Measurements from ENCODE around the gene RGPD8. TPM values are rescaled to one million over a fixed set of nuclear protein-coding genes. Genes with fewer than 3 reads are reported as not detected.

RGPD8 gene
- total and polyA plus RNA-seq, 10 of the 15 experiments (the other 5 are each of a cell fraction or from before 2014, with no cell fraction given), result 0.24 to 9.6 (median 4.2) TPM

DNA sequence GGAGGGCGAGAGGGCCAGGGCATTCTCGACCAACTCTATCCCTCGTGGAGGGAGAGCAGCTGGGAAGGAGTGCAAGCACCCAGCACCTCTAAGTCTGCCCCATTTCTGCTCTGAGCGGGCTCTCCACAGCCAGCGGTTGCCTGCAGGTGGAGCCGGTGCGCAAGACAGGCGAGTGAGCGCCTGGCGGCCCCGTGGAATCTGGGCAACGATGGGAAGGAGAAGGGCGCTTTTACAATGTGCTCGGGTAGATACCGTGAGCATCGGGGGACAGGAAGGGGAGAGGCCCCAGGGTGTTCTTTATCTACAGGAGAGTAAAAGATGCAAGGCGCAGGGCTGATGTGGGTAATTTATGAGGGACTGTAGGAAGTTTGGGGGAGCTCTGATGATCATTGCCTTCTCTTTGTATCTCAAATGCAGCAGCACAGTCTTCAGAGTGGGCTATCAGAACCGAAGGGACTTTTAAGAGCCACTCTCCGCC, 47.6 kb upstream of the RGPD8 start:
- peak; percentile 90 for ATAC-seq
- Histone ChIP-seq H3K4me3 (peak overlapping the region; percentile 87), H3K27ac (ENCODE audit: control insufficient read depth, insufficient read depth) (peak overlapping the region; percentile 66), H3K4me2 (ENCODE audit: control insufficient read depth, insufficient read depth) (peak overlapping the region; percentile 87), H3K27me3 (replicated peaks in 1 of 2; ENCODE audit: control insufficient read depth in 2 of 2, insufficient read depth in 2 of 2, low read length in 1 of 2) (no peaks in the 10 kb centered on the region), H3K4me1 (ENCODE audit: control insufficient read depth, insufficient read depth, low read length) (peaks cover 14% of the 10 kb centered on the region), H4K20me1 (ENCODE audit: control insufficient read depth, insufficient read depth) (no peaks in the 10 kb centered on the region), H3K9me3 (replicated peaks; ENCODE audit: control insufficient read depth, insufficient read depth, low read length) (no peaks in the 10 kb centered on the region), H3K79me2 (ENCODE audit: control insufficient read depth, insufficient read depth, low read length) (peaks cover 14% of the 10 kb centered on the region), H3K36me3 (ENCODE audit: control insufficient read depth in 2 of 2, insufficient read depth in 2 of 2, low read length in 1 of 2) (no peaks in the 10 kb centered on the region; a peak in 1 of 4 replicates), H3K9ac (ENCODE audit: control insufficient read depth, insufficient read depth, low read length) (peak overlapping the region; percentile 72), H2AFZ (ENCODE audit: control insufficient read depth, low read depth, low read length) (peak overlapping the region; percentile 66)
- ChIA-PET CTCF (interaction anchor here (0.6 to 3.9 kb wide), 23 partner anchors 8 to 360 kb away, joined by 3 to 38 read pairs (median 5); partner anchors contain the start of genes CHCHD5 and ZC3H8), RAD21 (ENCODE audit: unreplicated experiment) (interaction anchor here (0.7 to 2.1 kb wide), 10 partner anchors 9 to 245 kb away, joined by 3 to 11 read pairs (median 4); partner anchors contain the start of gene CHCHD5), POLR2A (interaction anchor here (0.5 to 1.4 kb wide), 3 partner anchors 12 to 212 kb away, joined by 3 to 12 read pairs (median 4); partner anchors contain the start of gene CHCHD5), SMC1A (ENCODE audit: uncharacterized antibody, unreplicated experiment) (interaction anchor here (0.7 to 2.0 kb wide), 7 partner anchors 17 to 228 kb away, joined by 3 to 7 read pairs (median 4); no protein-coding TSS in a partner anchor)
- FAIRE-seq, result peak; percentile 93
- peak; percentile 26 for DNase-seq (ENCODE audit: low read depth, low spot score)
- BruUV-seq (replicated peaks), result no TSS peak
- in situ Hi-C loops (cut with MboI), result loop anchor here (5.0 kb wide), 1 partner anchor 101 kb away; the partner anchor contains the start of gene CHCHD5
- WGBS (ENCODE audit: insufficient coverage, insufficient replicate concordance, low lambda C conversion rate, missing lambda C conversion rate), result 0% methylated on average over 19 of the region's 19 CpGs
- intact Hi-C loops (cut with micrococcal nuclease; ENCODE audit: unreplicated experiment), result loop anchor here (1.0 to 5.0 kb wide), 5 partner anchors 60 to 246 kb away; partner anchors contain the start of gene ZC3H8
- TF ChIP-seq NFYA (IDR thresholded peaks at IDR 0.05; ENCODE audit: borderline replicate concordance, low read depth, low read length), result no peak
- TF ChIP-seq TAF1 (IDR thresholded peaks at IDR 0.05; ENCODE audit: borderline replicate concordance, low read depth, low read length), result no peak
- no peak for TF ChIP-seq FOS (IDR thresholded peaks at IDR 0.05; ENCODE audit: borderline replicate concordance, extremely low read depth, insufficient read length)
- peak; percentile 28; the same call in 1 of the 2 replicates for TF ChIP-seq RB1 (IDR thresholded peaks at IDR 0.05; ENCODE audit: borderline replicate concordance)
- TF ChIP-seq RUNX3 (IDR thresholded peaks at IDR 0.05; ENCODE audit: low read length), result peak; percentile 43; the same call in 1 of the 2 replicates
- TF ChIP-seq, protein P1, sequence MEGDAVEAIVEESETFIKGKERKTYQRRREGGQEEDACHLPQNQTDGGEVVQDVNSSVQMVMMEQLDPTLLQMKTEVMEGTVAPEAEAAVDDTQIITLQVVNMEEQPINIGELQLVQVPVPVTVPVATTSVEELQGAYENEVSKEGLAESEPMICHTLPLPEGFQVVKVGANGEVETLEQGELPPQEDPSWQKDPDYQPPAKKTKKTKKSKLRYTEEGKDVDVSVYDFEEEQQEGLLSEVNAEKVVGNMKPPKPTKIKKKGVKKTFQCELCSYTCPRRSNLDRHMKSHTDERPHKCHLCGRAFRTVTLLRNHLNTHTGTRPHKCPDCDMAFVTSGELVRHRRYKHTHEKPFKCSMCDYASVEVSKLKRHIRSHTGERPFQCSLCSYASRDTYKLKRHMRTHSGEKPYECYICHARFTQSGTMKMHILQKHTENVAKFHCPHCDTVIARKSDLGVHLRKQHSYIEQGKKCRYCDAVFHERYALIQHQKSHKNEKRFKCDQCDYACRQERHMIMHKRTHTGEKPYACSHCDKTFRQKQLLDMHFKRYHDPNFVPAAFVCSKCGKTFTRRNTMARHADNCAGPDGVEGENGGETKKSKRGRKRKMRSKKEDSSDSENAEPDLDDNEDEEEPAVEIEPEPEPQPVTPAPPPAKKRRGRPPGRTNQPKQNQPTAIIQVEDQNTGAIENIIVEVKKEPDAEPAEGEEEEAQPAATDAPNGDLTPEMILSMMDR (IDR thresholded peaks at IDR 0.05 in 2 of 3, conservative IDR thresholded peaks at IDR 0.05 in 1 of 3; ENCODE audit: control insufficient read depth in 2 of 3, extremely low read depth in 1 of 3, insufficient read depth in 1 of 3, low read depth in 3 of 3, low read length in 3 of 3), result peak; percentile 85 to 96 (median 95)
- no peak for TF ChIP-seq DPF2 (IDR thresholded peaks at IDR 0.05)
- TF ChIP-seq RELA (IDR thresholded peaks at IDR 0.05; ENCODE audit: borderline replicate concordance, partially characterized antibody), result no peak
- peak; percentile 46 to 49; a peak in 3 of 4 replicates for TF ChIP-seq IKZF2 (IDR thresholded peaks at IDR 0.05)
- TF ChIP-seq, protein P2, sequence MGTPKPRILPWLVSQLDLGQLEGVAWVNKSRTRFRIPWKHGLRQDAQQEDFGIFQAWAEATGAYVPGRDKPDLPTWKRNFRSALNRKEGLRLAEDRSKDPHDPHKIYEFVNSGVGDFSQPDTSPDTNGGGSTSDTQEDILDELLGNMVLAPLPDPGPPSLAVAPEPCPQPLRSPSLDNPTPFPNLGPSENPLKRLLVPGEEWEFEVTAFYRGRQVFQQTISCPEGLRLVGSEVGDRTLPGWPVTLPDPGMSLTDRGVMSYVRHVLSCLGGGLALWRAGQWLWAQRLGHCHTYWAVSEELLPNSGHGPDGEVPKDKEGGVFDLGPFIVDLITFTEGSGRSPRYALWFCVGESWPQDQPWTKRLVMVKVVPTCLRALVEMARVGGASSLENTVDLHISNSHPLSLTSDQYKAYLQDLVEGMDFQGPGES (IDR thresholded peaks at IDR 0.05), result no peak
- TF ChIP-seq TCF12 (IDR thresholded peaks at IDR 0.05; ENCODE audit: low read depth, low read length), result no peak
- TF ChIP-seq NBN (IDR thresholded peaks at IDR 0.05), result no peak; the same call in 1 of the 2 replicates
- peak; percentile 83 for TF ChIP-seq RAD21 (IDR thresholded peaks at IDR 0.05; ENCODE audit: insufficient read depth, low read depth, low read length)
- TF ChIP-seq, protein P3, sequence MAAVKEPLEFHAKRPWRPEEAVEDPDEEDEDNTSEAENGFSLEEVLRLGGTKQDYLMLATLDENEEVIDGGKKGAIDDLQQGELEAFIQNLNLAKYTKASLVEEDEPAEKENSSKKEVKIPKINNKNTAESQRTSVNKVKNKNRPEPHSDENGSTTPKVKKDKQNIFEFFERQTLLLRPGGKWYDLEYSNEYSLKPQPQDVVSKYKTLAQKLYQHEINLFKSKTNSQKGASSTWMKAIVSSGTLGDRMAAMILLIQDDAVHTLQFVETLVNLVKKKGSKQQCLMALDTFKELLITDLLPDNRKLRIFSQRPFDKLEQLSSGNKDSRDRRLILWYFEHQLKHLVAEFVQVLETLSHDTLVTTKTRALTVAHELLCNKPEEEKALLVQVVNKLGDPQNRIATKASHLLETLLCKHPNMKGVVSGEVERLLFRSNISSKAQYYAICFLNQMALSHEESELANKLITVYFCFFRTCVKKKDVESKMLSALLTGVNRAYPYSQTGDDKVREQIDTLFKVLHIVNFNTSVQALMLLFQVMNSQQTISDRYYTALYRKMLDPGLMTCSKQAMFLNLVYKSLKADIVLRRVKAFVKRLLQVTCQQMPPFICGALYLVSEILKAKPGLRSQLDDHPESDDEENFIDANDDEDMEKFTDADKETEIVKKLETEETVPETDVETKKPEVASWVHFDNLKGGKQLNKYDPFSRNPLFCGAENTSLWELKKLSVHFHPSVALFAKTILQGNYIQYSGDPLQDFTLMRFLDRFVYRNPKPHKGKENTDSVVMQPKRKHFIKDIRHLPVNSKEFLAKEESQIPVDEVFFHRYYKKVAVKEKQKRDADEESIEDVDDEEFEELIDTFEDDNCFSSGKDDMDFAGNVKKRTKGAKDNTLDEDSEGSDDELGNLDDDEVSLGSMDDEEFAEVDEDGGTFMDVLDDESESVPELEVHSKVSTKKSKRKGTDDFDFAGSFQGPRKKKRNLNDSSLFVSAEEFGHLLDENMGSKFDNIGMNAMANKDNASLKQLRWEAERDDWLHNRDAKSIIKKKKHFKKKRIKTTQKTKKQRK (IDR thresholded peaks at IDR 0.05; ENCODE audit: low read depth, low read length), result no peak
- peak; percentile 22 to 70; a peak in 2 of 4 replicates for TF ChIP-seq BHLHE40 (IDR thresholded peaks at IDR 0.05; ENCODE audit: borderline replicate concordance in 1 of 2, low read depth in 2 of 2, low read length in 1 of 2)
- TF ChIP-seq SMAD1 (IDR thresholded peaks at IDR 0.05; ENCODE audit: low read depth, partially characterized antibody), result no peak
- TF ChIP-seq FOXK2 (IDR thresholded peaks at IDR 0.05), result no peak
- TF ChIP-seq HCFC1 (IDR thresholded peaks at IDR 0.05; ENCODE audit: low read length), result no peak

Data from GM12878 (cell line).